GM19328 (cell line): ENCODE measurements around the gene TPM1.
"Not testable (repeated sequence)": the region's sequence is repeated elsewhere in the genome, so short reads cannot be mapped to it uniquely, and the experiment has no call there.

Experiments used
- ATAC-seq: cut with Tn5 transposase; IDR thresholded peaks from one replicate; pipeline ENCODE4 v1.9.1; 2021; ENCODE audit warnings: mild to moderate bottlenecking, moderate library complexity; ENCODE audit not compliant: unreplicated experiment

The TPM1 gene

GRCh38 chr15:63041974-63042876, at the start of gene TPM1:
TSS of gene TPM1 (plus strand) at chr15:63042747. CDS start at chr15:63042830, 83 bp downstream.
- ATAC-seq = no peak

- no peak for ATAC-seq
Measured at GRCh38 chr15:62993066-62993465, 49.5 kb upstream of the TPM1 start.

DNA sequence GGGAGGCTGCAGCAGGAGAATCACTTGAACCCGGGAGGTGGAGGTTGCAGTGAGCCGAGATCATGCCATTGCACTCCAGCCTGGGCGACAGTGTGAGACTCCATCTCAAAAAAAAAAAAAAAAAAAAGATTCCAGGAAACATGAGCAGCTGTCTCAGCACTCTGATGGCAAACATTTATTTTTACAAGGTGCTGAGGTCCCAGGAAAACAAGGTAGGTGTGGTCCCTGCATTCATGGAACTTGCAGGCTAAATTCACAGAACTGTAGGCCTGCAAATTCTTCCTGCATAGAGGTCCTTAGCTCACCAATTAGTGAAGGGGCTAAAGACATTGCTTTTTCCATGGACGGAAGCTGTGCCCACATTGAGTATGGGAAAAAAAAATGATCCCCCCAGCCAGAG, 48.9 kb upstream of the TPM1 start:
- not testable (repeated sequence) for ATAC-seq

DNA sequence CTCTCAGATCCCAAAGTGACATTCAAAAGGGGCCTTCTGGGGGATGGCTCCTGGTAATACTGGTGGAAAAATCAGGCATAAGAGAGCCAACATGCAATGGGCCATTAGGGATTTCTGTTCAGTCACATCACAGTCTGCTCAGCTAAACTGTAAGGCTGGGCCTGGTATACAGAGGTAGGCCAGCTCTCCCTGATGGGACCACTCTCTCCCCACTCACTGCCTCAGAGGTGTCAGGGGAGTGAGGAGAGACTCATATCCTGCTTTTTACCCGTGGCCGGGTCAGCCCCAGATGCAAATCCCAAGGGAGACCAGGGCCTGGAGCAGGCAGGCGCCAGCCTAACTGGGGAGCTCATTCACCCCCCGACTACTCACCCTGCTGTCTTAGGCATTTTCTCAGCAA, 48.1 kb upstream of the TPM1 start:
- no peak for ATAC-seq

GRCh38 chr15:62994975-62995681, 47.4 kb upstream of the TPM1 start:
- no peak for ATAC-seq

DNA sequence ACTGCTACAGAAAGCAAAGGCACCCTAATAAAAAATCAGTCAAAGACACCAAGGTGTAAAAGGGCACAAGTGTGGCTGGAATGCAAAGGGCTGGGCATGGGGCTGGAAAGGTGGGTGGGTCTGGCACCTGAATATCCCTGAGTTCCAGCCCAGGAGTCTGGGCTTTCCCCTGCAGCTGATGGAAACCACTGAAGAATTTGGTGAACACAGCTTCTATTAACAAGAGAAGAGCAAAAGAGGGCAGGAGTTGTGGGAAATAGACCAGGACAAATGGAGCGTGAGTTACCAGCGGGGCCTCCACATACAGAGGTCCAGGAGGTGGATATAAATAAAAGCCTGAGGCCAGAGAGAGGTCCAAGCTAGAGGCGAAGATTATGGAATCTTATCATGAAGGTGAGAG, 45.1 kb upstream of the TPM1 start:
- no peak for ATAC-seq

DNA sequence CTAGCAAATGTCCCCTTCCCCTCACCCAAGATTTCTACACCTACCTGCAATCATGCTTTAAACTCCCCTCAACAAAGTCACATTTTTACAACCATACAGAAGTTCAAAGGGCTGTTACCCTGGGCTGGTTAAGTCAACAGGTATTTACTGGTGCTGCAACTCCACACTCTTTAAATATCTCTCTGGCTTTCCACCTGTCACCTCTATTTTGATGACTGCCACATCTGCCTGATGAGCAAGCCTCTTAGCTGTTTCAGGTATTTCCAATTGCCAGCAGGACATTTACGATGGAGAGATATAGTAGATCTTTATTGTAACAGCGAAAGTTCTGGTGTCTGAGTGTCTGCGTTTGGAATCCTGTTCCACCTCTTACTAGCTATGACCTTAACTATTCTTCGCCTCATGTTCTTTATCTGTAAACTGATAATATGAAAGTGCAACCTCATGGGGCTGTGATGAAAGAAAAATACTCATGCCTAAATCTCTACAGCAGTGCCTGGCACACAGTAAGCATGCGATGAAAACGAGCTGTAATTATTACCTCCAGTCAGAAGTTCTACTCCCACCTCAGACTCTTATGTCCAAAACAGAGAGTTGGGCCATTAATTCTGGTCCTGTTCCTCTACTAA, 44.2 kb upstream of the TPM1 start:
- ATAC-seq = no peak

DNA sequence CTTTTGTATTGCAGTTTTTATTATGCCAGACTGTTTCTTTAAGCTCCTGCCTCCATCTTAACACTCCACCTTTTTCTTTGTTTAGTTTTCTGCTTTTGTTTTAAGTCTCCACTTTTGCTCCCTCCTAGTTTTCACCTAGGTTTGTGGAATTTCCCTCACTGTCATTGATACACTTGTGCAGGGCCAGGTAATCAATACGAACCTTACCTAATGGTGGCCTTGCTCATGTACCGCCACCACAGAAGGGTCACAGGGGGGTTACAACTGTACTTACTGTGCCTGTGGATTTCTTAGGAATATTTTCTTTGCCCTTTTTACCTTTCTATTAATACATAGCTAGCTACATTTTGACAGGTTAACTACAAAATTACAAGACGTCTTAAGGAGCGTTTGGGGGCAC, 43.4 kb upstream of the TPM1 start:
- no peak for ATAC-seq

DNA sequence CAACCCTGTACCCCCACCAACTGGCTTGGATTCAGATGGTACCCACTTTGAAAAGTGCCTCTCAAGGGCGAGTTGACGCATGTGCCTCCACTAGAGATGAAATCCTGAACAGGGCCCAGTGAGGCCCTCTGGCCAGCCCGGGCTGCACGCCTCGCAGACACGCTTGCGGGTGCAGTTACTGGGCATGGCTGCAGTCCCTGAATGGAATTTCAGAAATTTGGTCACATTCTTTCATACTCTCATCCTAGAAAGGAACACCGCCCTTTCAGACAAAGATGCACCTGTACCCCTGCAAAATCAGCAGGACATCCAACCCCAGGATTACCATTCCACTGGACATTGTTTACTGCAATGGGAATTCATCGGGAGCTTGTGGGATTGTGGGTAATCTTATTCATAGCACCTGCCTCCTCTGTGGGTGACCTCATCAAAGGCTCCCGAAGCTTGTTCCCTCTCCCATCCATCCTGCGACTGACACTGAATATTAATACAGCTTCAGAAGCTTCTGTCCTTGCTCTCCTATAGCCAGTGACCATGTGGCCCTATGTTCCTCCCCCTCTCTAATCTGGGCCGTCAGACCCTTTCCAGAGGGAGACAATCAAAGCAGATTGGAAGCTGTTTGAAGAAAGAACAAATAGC, 42.5 kb upstream of the TPM1 start:
- no peak for ATAC-seq

GRCh38 chr15:63000706-63001105, 41.8 kb upstream of the TPM1 start:
- ATAC-seq = no peak

- ATAC-seq = no peak
Measured at GRCh38 chr15:63004211-63004610, 38.3 kb upstream of the TPM1 start.

GRCh38 chr15:63006032-63006878, 36.3 kb upstream of the TPM1 start:
- no peak for ATAC-seq

DNA sequence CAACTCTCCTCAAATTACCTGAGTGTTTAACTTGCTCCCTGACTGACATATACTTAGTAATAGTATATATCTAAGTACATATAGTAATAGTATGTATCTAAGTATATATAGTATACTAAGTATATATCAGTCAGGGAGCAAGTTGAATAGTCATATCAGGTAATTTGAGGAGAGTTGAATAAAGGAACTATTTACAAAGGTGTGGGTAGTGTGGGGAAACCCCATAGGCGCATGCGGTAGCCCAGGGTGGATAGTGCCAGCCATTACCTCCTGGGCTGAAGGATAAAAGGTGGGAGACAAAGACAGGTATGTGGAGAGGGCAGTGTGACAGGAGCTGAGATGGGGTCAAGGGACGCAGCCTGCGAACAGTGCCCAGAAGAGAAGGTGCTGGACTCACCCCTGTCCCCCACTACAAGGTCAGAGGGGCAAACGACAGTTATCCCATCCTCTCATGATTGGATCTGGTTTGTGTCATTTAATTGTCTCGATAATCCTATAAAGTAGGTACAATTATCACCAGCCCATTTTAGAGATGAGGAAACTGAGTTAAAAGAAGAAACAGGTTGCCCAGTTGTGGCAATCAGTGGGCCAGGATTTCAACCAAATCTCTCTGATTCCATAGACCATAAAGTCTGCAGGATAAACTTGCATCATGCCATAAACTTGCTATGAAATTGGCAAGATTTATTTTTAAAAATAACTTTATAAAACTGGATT, 34.1 kb upstream of the TPM1 start:
- no peak for ATAC-seq

DNA sequence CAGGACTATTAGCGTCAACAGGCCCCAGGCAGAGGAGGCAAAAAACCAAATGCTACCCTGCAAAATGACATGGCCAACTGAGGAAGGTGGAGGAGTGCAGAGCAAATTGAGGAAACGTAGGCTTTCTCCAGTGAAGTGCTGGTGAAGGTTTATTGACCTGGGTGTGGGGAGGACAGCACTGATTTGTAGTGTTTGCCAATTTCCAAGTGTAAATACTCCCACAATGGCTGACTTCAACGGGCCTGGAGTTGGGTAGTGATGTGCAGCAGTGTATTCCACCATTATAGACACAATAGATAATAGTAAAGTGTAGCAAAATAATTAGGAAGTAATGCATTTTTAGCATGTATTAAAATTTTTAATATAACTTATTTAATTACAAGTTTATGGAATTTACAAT, 32.2 kb upstream of the TPM1 start:
- no peak for ATAC-seq

GRCh38 chr15:63010920-63011693, 31.4 kb upstream of the TPM1 start:
- no peak for ATAC-seq

- ATAC-seq = no peak
Measured at GRCh38 chr15:63012444-63012843, 30.1 kb upstream of the TPM1 start.

DNA sequence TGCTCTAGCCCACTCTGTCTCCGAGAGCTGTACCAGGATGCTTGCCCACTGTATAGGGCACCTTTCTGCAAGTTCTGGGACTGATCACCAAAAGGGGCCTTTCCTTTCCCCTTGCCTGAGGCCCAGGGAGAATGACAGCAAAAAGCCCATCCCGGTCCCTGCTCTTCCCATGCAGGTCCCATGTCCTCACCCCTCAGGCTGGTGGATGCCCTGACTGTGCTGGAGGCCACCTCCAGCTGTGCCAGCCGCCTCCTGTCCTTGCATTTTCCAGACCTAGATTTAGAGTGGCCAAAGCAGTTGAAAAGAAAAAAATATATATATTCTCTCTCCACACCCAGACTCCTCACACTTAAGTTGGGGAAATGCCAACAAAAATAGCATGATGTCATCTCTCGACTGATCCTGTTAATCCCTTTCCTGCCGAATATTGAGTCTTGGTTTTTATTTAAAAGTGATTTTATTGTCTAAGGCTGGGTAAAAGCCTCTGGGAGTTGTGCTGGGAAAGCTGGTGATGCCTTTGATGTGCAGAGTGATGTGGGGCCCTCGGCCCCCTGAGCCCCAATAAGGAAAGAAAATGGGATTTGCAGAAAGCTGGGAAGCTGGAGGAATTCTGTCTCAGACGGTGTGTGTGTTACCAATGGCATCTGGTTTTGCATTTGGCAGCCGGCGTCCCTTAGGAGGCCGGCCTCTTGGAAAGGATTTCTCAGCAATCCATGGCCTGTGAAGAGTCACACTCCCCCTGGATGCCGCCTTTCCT, 29.3 kb upstream of the TPM1 start:
- ATAC-seq = no peak

DNA sequence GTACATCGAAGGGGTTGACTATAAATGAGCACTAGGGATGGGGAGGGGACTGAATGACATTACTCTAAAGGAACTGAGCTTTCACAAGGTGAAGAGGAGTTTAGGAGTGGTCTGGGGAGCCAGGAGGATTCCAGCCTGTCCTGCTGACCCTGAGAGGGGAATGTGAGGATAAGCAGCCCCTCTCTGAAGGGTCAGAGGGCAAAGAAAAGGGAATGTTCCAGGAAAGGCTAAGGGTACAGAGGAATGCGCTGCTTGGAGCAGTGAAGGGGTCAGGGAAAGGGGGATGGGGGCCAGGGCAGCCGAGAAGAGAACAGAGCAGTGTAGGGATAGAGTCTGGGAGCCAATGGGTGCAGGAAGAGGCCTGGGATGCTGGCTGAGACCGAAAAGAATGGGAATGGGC, 28.0 kb upstream of the TPM1 start:
- no peak for ATAC-seq
